Endometrium (tissue), 2 donors: Measurements from ENCODE around the gene UBR4.

ENCODE experiments used
- FAIRE-seq: peaks from 2 replicates; lab custom pipeline; 2012; peaks lifted over from hg19 to GRCh38; lab: Jason Lieb, UNC
- donor health status: control.
- donor health status: control.

The UBR4 gene

DNA sequence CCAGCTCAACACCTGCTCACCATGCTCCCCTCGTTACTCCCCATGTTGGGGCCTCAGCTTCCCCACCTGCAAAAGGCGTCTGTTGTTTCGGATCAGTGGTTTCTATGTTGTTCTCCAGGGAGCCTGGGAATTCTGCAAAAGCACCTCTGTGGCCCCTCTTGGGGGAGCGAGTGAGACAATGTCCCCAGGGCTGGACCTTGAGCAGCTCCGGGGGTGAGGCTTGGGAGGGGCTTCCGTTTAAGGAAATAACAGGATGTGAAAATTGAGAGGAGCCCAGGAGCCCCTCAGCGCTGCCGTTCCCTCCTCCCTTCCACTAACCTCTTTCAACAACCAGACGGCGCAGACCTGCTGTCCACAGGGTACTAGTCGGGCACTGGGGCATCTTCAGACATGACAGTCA, 155.1 kb downstream of the UBR4 start:
- no peak for FAIRE-seq

GRCh38 chr1:19054216-19054615, 155.8 kb downstream of the UBR4 start:
- no peak for FAIRE-seq

GRCh38 chr1:19053486-19053885, 156.6 kb downstream of the UBR4 start:
- FAIRE-seq, result no peak

GRCh38 chr1:19049798-19050197, 160.3 kb downstream of the UBR4 start:
- FAIRE-seq, result no peak

- no peak for FAIRE-seq
These were observed 160.8 kb downstream of the UBR4 start for GRCh38 chr1:19049128-19049768.

DNA sequence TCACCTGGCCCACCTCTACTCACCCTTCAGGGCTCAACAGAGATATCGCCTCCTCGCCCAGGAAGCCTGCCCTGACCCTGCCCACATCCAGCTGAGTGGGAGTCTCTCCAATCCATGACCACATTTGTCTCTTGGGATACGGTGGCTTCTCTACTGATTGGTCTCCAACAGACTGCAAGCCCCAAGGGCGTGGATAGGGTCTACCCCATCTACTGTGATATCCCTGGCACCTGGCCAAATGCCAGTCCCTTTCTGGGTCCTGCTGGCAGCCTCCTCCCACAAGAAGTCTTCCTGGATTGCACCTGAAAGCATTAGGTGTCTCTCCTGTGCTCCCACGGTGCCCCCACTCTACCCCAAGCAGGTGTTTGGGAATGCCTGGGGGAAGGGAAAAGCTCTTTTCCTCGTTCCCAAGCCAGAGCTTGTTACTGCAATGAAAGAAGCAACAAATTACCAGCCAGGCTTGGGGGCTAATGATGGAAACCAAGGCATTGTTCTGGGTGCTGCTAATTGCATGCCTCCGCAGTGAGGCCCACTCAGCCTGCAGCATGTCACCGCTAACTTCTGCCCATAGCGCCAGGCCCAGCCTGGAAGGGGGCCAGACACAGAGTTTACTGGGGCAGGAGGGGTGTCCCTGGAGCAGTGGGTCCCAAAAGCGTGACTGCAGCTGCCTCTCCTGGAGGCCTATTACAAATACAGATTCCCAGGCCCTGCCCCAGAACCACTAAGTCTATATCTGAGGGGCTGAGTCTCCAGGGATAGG, 162.9 kb downstream of the UBR4 start:
- no peak for FAIRE-seq

- FAIRE-seq, result no peak
These were observed 163.9 kb downstream of the UBR4 start for GRCh38 chr1:19045898-19046880.

DNA sequence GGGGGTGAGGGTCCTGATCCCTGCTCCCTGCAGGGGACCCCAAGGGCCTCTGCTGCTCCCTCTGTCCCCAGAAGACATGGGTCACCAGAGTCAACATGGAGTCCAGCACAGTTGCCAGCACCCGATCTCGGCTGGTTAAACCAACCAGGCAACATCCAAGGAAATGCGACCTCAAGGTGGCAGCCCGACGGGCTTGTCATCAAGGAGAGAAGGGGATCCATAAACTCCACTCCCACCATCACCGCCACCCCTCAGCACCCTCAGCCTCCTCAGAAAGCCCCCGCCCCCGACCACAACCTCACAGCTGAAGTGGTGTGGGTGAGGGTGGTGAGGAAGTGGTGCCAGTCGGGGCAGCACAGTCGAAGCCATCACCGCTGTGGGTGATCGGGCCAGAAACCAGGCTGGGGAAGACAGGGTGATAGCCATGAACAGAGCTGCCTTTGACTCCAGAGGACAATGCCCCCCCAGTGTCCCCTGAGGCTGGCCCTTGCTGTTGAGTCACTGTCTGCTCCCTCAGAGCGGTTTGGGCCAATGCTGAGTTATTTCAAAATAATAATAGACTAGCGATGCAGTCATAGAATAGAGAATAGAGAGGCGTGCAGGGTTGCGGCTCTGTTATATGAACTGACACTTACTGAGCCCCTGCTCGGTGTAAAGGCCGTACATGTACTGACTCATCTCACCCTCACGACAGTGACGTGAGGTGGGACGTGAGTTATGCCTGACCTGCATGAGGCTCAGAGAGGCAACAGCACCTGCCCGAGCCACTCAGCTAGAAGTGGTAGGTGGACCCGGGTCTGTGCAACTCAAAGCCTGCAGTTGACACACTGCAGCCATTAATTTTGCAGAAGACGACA, 164.9 kb downstream of the UBR4 start:
- FAIRE-seq, result no peak

DNA sequence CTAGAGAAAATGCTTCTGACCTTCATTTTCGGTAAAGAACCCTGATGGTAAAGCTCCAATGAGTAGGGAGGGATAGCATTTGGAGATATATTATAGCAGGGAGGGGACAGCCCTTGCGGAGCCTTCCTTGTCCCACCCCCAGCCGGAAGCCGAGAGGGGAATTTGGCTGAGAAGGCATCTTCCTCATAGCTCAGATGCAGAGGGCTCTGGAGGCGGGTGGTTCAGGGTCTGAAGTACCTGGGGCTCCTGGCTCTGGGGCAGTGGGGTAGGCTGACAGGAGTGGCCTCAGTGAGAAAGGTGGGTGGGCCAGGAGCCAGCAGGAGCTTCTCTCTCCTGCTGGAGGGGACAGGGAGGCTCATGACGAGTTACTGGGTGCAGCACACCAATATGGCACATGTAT, 165.6 kb downstream of the UBR4 start:
- FAIRE-seq, result no peak

- FAIRE-seq, result no peak
These were observed 166.3 kb downstream of the UBR4 start for GRCh38 chr1:19043579-19044443.

GRCh38 chr1:19042675-19043578, 167.1 kb downstream of the UBR4 start:
- FAIRE-seq, result no peak

DNA sequence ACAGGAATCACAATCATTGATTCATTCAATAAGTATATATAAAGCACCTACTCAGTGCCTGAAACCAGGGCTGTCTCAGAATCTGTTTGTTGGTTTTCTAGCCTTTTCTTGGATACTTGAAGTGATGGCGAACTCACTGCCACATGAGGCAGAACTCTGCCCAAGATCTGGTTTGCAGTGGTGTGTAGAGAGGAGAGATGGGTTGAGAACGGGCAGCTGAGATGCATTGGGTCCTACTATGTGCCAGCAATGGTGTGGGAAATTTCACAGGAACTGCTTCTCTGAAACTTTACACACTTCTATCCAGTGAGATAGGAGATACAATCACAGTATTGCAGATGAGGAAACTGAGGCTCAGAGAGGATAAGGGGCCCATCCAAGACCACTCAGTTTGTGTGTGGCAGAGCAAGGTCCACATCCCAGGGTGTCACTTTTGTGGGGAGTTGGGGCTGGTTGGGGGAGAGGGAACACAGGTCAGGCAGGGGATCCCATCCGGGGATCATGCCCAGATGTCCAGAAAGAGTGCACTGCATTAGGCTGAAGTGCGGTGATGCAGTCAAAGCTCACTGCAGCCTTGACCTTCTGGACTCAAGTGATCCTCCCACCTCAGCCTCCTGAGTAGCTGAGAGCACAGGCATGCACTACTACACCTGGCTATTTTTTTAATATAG, 169.9 kb downstream of the UBR4 start:
- FAIRE-seq, result no peak

DNA sequence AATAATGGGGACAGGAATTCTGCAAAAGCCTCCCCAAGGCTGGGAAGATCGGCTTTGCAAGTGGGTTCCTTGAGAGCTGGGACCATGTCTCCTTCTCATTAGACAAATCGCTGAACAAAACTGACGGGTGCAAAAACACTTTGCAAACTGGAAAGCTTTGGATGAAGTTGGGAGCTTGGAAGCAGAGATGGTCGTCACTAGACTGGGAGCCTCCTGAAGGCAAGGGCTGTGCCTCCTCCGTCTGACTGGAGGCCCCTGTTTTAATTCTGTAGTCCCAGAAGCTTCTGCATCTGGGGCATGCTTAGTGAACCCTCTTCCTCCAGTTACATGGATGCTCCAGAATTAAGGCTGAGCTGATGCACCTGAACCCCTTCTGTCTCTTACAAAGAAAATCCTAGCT, 171.3 kb downstream of the UBR4 start:
- no peak for FAIRE-seq

- no peak for FAIRE-seq
These were observed 172.0 kb downstream of the UBR4 start for GRCh38 chr1:19038096-19038495.

DNA sequence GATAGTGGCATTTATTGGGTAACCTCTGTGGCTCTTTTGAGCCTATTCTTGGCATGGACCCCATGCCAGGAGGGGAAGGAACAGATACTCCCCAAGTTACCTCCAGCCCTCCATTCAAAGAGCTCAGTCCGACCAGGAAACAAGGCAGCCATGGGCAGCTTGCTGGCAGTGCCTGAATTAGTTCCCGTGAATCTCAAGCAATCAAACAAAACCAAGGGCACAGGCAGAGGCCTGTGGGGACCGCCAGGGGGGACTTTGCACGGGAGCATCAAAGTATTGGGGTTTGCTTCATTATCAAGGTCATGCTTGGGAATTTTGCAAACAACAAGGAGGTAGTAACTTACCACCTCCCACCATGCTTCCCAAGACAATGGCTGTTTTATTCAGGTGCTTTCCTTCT, 172.4 kb downstream of the UBR4 start:
- FAIRE-seq, result no peak

- FAIRE-seq, result no peak
These were observed 173.1 kb downstream of the UBR4 start for GRCh38 chr1:19036813-19037605.

GRCh38 chr1:19036041-19036812, 173.8 kb downstream of the UBR4 start:
- FAIRE-seq, result no peak
